ENCODE results near the gene SYCP2L. TPM values are rescaled to one million over a fixed set of nuclear protein-coding genes. Genes with fewer than 3 reads are reported as not detected.

SYCP2L gene
- total RNA-seq, 1 experiment from 2014 or later = 9.7 TPM

DNA sequence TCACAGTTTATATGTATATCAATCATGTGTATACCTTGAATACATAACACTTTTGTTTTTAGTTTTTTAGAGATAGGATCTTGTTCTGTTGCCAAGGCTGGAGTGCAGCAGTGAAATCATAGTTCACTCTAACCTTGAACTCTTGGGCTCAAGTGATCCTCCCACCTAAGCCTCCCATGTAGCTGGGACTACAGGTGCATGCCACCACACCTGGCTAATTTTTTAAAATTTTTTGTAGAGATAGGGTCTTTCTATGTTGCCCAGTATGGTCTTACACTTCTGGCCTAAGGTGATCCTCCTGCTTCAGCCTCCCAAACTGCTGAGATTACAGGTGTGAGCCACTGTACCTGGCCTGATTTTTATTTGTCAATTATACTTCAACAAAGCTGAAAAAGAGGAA is 69.9 kb downstream of the SYCP2L start:
- Histone ChIP-seq H3K9me3 (ENCODE audit: low read depth, low read length, poor library complexity, severe bottlenecking) (no peaks in the 10 kb centered on the region), H3K27me3 (replicated peaks; ENCODE audit: insufficient read depth, low read depth, low read length, poor library complexity) (no peaks in the 10 kb centered on the region), H3K4me3 (ENCODE audit: low read depth, low read length, poor library complexity, severe bottlenecking) (no peak overlapping the region), H3K27ac (ENCODE audit: low read depth, low read length, poor library complexity, severe bottlenecking) (no peak overlapping the region), H3K36me3 (ENCODE audit: insufficient read depth, low read length, poor library complexity, severe bottlenecking) (no peaks in the 10 kb centered on the region), H3K4me1 (ENCODE audit: insufficient read depth, low read length, poor library complexity, severe bottlenecking) (no peaks in the 10 kb centered on the region)
- ChIA-PET POLR2A (ENCODE audit: low non-redundant PET) (interaction anchor here (0.7 kb wide), 1 partner anchor 106 kb away, joined by 3 read pairs; no protein-coding TSS in a partner anchor), CTCF (no interaction called here)
- BruUV-seq (replicated peaks) = no TSS peak
- intact Hi-C loops (cut with micrococcal nuclease; ENCODE audit: unreplicated experiment) = no loop called here
- TF ChIP-seq, protein P1, sequence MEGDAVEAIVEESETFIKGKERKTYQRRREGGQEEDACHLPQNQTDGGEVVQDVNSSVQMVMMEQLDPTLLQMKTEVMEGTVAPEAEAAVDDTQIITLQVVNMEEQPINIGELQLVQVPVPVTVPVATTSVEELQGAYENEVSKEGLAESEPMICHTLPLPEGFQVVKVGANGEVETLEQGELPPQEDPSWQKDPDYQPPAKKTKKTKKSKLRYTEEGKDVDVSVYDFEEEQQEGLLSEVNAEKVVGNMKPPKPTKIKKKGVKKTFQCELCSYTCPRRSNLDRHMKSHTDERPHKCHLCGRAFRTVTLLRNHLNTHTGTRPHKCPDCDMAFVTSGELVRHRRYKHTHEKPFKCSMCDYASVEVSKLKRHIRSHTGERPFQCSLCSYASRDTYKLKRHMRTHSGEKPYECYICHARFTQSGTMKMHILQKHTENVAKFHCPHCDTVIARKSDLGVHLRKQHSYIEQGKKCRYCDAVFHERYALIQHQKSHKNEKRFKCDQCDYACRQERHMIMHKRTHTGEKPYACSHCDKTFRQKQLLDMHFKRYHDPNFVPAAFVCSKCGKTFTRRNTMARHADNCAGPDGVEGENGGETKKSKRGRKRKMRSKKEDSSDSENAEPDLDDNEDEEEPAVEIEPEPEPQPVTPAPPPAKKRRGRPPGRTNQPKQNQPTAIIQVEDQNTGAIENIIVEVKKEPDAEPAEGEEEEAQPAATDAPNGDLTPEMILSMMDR (conservative IDR thresholded peaks at IDR 0.05; ENCODE audit: low read depth, low read length) = no peak
- TF ChIP-seq EZH2 (IDR thresholded peaks at IDR 0.05; ENCODE audit: borderline replicate concordance, low read depth, low read length, poor library complexity, severe bottlenecking) = no peak
- no peak for DNase-seq (ENCODE audit: low spot score)

DNA sequence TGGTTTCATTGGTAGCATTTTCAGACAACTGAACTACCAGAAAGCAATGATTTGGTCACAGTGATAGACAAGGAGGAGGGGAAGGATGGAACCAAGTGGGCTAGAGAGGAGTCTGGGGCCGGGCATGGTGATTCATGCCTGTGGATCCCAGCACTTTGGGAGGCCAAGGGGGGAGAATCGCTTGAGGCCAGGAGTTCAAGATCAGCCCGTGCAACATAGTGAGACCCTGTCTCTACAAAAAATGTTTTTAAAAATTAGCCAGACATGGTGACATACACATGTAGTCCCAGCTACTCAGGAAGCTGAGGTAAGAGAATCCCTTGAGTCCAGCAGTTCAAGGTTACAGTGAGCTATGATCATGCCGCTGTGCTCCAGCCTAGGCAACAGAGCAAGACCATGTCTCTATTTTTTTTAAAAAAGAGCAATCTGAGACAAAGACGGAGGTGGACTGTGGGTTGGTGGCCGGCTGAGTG is 70.6 kb downstream of the SYCP2L start:
- DNase-seq (ENCODE audit: low spot score) = no peak
- TF ChIP-seq, protein P1 (conservative IDR thresholded peaks at IDR 0.05; ENCODE audit: low read depth, low read length) = no peak
- no peak for TF ChIP-seq EZH2 (IDR thresholded peaks at IDR 0.05; ENCODE audit: borderline replicate concordance, low read depth, low read length, poor library complexity, severe bottlenecking)
- intact Hi-C loops (cut with micrococcal nuclease; ENCODE audit: unreplicated experiment) = no loop called here
- ChIA-PET CTCF (interaction anchor here (0.6 kb wide), 1 partner anchor 297 kb away, joined by 3 read pairs; no protein-coding TSS in a partner anchor), POLR2A (ENCODE audit: low non-redundant PET) (interaction anchor here (0.7 kb wide), 1 partner anchor 106 kb away, joined by 3 read pairs; no protein-coding TSS in a partner anchor)
- no peaks in the 10 kb centered on the region for H3K27me3 ChIP-seq (replicated peaks; ENCODE audit: insufficient read depth, low read depth, low read length, poor library complexity)
- H3K4me1 ChIP-seq (ENCODE audit: insufficient read depth, low read length, poor library complexity, severe bottlenecking) = no peaks in the 10 kb centered on the region
- H3K27ac ChIP-seq (ENCODE audit: low read depth, low read length, poor library complexity, severe bottlenecking) = no peak overlapping the region
- no peak overlapping the region for H3K4me3 ChIP-seq (ENCODE audit: low read depth, low read length, poor library complexity, severe bottlenecking)
- no peaks in the 10 kb centered on the region for H3K36me3 ChIP-seq (ENCODE audit: insufficient read depth, low read length, poor library complexity, severe bottlenecking)
- H3K9me3 ChIP-seq (ENCODE audit: low read depth, low read length, poor library complexity, severe bottlenecking) = no peaks in the 10 kb centered on the region
- no TSS peak for BruUV-seq (replicated peaks)

DNA sequence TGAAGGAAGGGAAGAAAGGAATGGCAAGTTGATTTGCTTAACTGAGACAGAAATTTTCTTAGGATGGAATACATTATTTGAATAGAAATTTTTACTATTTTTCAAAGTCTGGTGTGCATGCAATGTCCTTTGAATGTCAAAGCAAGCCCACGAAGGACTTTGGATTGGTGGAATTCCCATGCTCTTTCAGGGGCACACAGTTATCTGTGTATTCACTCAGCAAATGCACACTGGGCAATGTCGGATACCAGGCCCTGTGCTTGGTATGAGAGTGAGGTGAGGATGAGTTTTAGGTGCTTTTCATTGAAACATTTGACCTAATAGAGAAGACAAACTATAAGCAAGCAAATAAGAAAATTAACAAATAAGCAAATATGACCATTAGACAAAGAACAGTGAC is 73.3 kb downstream of the SYCP2L start:
- TF ChIP-seq, protein P1 (conservative IDR thresholded peaks at IDR 0.05; ENCODE audit: low read depth, low read length) = no peak
- intact Hi-C loops (cut with micrococcal nuclease; ENCODE audit: unreplicated experiment) = no loop called here
- no TSS peak for BruUV-seq (replicated peaks)
- Histone ChIP-seq H3K36me3 (ENCODE audit: insufficient read depth, low read length, poor library complexity, severe bottlenecking) (no peaks in the 10 kb centered on the region), H3K9me3 (ENCODE audit: low read depth, low read length, poor library complexity, severe bottlenecking) (no peaks in the 10 kb centered on the region), H3K27ac (ENCODE audit: low read depth, low read length, poor library complexity, severe bottlenecking) (no peak overlapping the region), H3K27me3 (replicated peaks; ENCODE audit: insufficient read depth, low read depth, low read length, poor library complexity) (no peaks in the 10 kb centered on the region), H3K4me1 (ENCODE audit: insufficient read depth, low read length, poor library complexity, severe bottlenecking) (no peaks in the 10 kb centered on the region), H3K4me3 (ENCODE audit: low read depth, low read length, poor library complexity, severe bottlenecking) (no peak overlapping the region)
- ChIA-PET CTCF (no interaction called here), POLR2A (ENCODE audit: low non-redundant PET) (interaction anchor here (0.5 to 0.6 kb wide), 2 partner anchors 18 to 413 kb away, joined by 4 read pairs; no protein-coding TSS in a partner anchor)
- DNase-seq (ENCODE audit: low spot score) = no peak

All from A673 (cell line).